GM18499 (cell line): ENCODE measurements around the gene ZFAND3.
"Not testable (repeated sequence)": the region's sequence is repeated elsewhere in the genome, so short reads cannot be mapped to it uniquely, and the experiment has no call there.

Experiments used
- ATAC-seq: cut with Tn5 transposase; IDR thresholded peaks from one replicate; pipeline ENCODE4 v1.9.1; 2021; ENCODE audit warnings: moderate number of reproducible peaks; ENCODE audit not compliant: insufficient read depth, unreplicated experiment

The ZFAND3 gene

GRCh38 chr6:38030380-38030779 lies 210.9 kb downstream of the ZFAND3 start:
- no peak for ATAC-seq

- no peak for ATAC-seq
Observed at GRCh38 chr6:38032797-38033196, 213.3 kb downstream of the ZFAND3 start.

GRCh38 chr6:38033442-38033982 lies 214.0 kb downstream of the ZFAND3 start:
- ATAC-seq: no peak

- ATAC-seq: no peak
Observed at GRCh38 chr6:38034274-38034914, 214.9 kb downstream of the ZFAND3 start.

- no peak for ATAC-seq
Observed at GRCh38 chr6:38035478-38035877, 216.0 kb downstream of the ZFAND3 start.

GRCh38 chr6:38039502-38039901 lies 220.0 kb downstream of the ZFAND3 start:
- ATAC-seq: no peak

- ATAC-seq: no peak
Observed at GRCh38 chr6:38040254-38040653, 220.7 kb downstream of the ZFAND3 start.

- ATAC-seq: no peak
Observed at GRCh38 chr6:38043259-38043753, 223.8 kb downstream of the ZFAND3 start.

- ATAC-seq: no peak
Observed at GRCh38 chr6:38045701-38046305, 226.3 kb downstream of the ZFAND3 start.

GRCh38 chr6:38047562-38047961 lies 228.0 kb downstream of the ZFAND3 start:
- ATAC-seq: no peak

- ATAC-seq: not testable (repeated sequence)
Observed at GRCh38 chr6:38049861-38050397, 230.4 kb downstream of the ZFAND3 start.

- ATAC-seq: no peak
Observed at GRCh38 chr6:38051819-38052434, 232.4 kb downstream of the ZFAND3 start.

- ATAC-seq: no peak
Observed at GRCh38 chr6:38054527-38055202, 235.1 kb downstream of the ZFAND3 start.

- ATAC-seq: no peak
Observed at GRCh38 chr6:38055203-38055589, 235.7 kb downstream of the ZFAND3 start.

- no peak for ATAC-seq
Observed at GRCh38 chr6:38056361-38056760, 236.8 kb downstream of the ZFAND3 start.

- no peak for ATAC-seq
Observed at GRCh38 chr6:38057994-38058393, 238.5 kb downstream of the ZFAND3 start.

GRCh38 chr6:38062066-38062465 lies 242.5 kb downstream of the ZFAND3 start:
- no peak for ATAC-seq

GRCh38 chr6:38063973-38064372 lies 244.4 kb downstream of the ZFAND3 start:
- ATAC-seq: no peak

GRCh38 chr6:38064431-38064830 lies 244.9 kb downstream of the ZFAND3 start:
- ATAC-seq: no peak

- no peak for ATAC-seq
Observed at GRCh38 chr6:38065734-38066305, 246.3 kb downstream of the ZFAND3 start.
